Endothelial cell (in vitro differentiated cells): ENCODE measurements around the gene USH2A. TPM values are rescaled to one million over a fixed set of nuclear protein-coding genes. Genes with fewer than 3 reads are reported as not detected.

Source experiments
- DNase-seq: peaks from one replicate; pipeline ENCODE4 v3.0.0; 2021; ENCODE audit warnings: low spot score
- H3K27ac Mint-ChIP-seq: one replicate; pipeline ENCODE4 v1.8.0; 2021; ENCODE audit warnings: mixed read lengths, inconsistent platforms; ENCODE audit not compliant: unreplicated experiment
- H3K27me3 Mint-ChIP-seq: one replicate; pipeline ENCODE4 v1.8.0; 2021; ENCODE audit warnings: mild to moderate bottlenecking, moderate library complexity, mixed read lengths, inconsistent platforms; ENCODE audit not compliant: unreplicated experiment
- H3K36me3 Mint-ChIP-seq: one replicate; pipeline ENCODE4 v1.8.0; 2021; ENCODE audit warnings: mild to moderate bottlenecking, low read depth, mixed read lengths, inconsistent platforms; ENCODE audit not compliant: unreplicated experiment
- H3K4me1 Mint-ChIP-seq: one replicate; pipeline ENCODE4 v1.8.0; 2021; ENCODE audit warnings: mild to moderate bottlenecking, mixed read lengths, inconsistent platforms; ENCODE audit not compliant: unreplicated experiment
- H3K4me3 Mint-ChIP-seq: one replicate; pipeline ENCODE4 v1.8.0; 2021; ENCODE audit warnings: mild to moderate bottlenecking, mixed read lengths, inconsistent platforms; ENCODE audit not compliant: unreplicated experiment
- H3K9me3 Mint-ChIP-seq: one replicate; pipeline ENCODE4 v1.8.0; 2021; ENCODE audit warnings: mixed read lengths, inconsistent platforms; ENCODE audit not compliant: unreplicated experiment
- total RNA-seq: library from RNA; stranded (reverse); fragmentation: NEBNext Ultra II Directional; extraction: Animal tissue kit (Norgen Biotek cat#: 25700); gene quantifications from one replicate; pipeline ENCODE4 v1.2.1, GENCODE V29; 2021; ENCODE audit not compliant: unreplicated experiment
- TF ChIP-seq, protein P1 (sequence below): fragments of 200-600 bp; sonication (generic); IDR thresholded peaks from one replicate; pipeline ENCODE4 v1.5.0; 2021; ENCODE audit warnings: antibody characterized with exemption; ENCODE audit not compliant: unreplicated experiment

Gene USH2A
- total RNA-seq, 1 donor from 2014 or later: not detected

DNA sequence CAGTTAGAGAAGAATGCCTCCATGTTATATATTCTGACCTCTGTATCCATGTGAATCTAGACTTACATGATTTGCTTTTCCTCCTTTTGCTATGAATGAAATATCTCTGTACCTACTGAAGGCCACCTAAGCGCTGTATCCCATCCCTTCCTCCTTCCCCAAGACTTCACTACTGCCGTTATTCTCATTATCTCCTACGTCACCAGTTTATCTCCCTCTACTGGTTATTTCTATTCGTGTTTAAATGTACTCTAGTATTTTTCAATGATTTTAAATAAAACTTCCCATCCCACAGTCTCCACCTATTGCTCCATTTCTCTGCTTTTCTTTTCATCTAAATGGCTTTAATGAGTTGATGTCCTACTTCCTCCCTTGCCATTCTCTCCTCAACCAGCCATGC is 746.1 kb downstream of the USH2A start:
- no peak for DNase-seq
- Mint-ChIP-seq H3K27ac (no peak overlapping the region), H3K4me1 (no peaks in the 10 kb centered on the region), H3K27me3 (peaks cover 1% of the 10 kb centered on the region), H3K9me3 (no peaks in the 10 kb centered on the region), H3K36me3 (no peaks in the 10 kb centered on the region), H3K4me3 (no peak overlapping the region)
- TF ChIP-seq, protein P1, sequence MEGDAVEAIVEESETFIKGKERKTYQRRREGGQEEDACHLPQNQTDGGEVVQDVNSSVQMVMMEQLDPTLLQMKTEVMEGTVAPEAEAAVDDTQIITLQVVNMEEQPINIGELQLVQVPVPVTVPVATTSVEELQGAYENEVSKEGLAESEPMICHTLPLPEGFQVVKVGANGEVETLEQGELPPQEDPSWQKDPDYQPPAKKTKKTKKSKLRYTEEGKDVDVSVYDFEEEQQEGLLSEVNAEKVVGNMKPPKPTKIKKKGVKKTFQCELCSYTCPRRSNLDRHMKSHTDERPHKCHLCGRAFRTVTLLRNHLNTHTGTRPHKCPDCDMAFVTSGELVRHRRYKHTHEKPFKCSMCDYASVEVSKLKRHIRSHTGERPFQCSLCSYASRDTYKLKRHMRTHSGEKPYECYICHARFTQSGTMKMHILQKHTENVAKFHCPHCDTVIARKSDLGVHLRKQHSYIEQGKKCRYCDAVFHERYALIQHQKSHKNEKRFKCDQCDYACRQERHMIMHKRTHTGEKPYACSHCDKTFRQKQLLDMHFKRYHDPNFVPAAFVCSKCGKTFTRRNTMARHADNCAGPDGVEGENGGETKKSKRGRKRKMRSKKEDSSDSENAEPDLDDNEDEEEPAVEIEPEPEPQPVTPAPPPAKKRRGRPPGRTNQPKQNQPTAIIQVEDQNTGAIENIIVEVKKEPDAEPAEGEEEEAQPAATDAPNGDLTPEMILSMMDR: no peak

GRCh38 chr1:215673943-215674342 is 749.3 kb downstream of the USH2A start:
- H3K4me1 Mint-ChIP-seq: peaks cover 5% of the 10 kb centered on the region
- no peak for DNase-seq
- H3K27me3 Mint-ChIP-seq: peaks cover 1% of the 10 kb centered on the region
- H3K36me3 Mint-ChIP-seq: no peaks in the 10 kb centered on the region
- H3K9me3 Mint-ChIP-seq: no peaks in the 10 kb centered on the region
- no peak overlapping the region for H3K27ac Mint-ChIP-seq
- no peak overlapping the region for H3K4me3 Mint-ChIP-seq
- TF ChIP-seq, protein P1: no peak

DNA sequence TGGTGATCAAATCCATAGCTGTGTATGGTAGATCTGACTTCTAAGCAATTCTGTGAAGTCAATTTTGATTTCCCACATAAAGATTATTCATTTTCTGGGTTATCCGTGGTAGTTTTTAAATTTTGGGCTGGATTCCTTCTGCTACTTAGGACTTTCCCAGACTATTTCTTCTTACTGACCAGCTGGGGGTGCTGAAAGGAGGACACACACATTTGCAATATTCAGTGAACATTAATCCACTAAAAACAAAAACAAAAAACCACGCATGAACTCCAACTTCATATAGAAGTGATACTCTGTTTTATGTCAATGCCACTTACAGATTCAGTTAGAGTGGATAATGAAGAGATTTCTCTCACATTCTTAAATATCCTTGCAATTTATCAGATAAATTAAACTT is 750.8 kb downstream of the USH2A start:
- TF ChIP-seq, protein P1: no peak
- Mint-ChIP-seq H3K27me3 (peaks cover 1% of the 10 kb centered on the region), H3K4me1 (peaks cover 5% of the 10 kb centered on the region), H3K9me3 (no peaks in the 10 kb centered on the region), H3K27ac (no peak overlapping the region), H3K4me3 (no peak overlapping the region), H3K36me3 (no peaks in the 10 kb centered on the region)
- DNase-seq: no peak

- peaks cover 5% of the 10 kb centered on the region for H3K4me1 Mint-ChIP-seq
- TF ChIP-seq, protein P1: no peak
- H3K27me3 Mint-ChIP-seq: peaks cover 1% of the 10 kb centered on the region
- no peak overlapping the region for H3K27ac Mint-ChIP-seq
- DNase-seq: no peak
- no peaks in the 10 kb centered on the region for H3K36me3 Mint-ChIP-seq
- H3K4me3 Mint-ChIP-seq: no peak overlapping the region
- H3K9me3 Mint-ChIP-seq: no peaks in the 10 kb centered on the region
Observed at GRCh38 chr1:215669806-215670491, 753.3 kb downstream of the USH2A start.

DNA sequence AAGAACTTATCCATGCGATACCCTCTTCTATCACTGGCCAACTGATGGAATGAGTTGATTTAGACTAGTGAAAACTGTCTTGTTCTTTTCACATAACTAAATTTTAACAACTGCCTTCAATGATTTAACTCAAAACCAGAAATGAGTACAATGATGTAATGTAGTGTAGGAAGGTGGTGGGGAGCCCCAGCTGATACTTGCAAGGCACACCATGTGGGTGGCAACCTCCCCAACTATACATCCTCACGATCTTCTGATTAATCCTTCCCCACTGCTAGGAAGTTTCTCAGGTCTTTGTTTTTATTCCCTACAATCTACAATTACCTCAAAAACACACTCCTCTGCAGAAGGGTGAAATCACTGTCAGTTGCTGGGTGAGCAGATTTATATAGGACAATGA is 755.5 kb downstream of the USH2A start:
- Mint-ChIP-seq H3K4me1 (peaks cover 5% of the 10 kb centered on the region), H3K9me3 (no peaks in the 10 kb centered on the region), H3K27me3 (peaks cover 1% of the 10 kb centered on the region), H3K36me3 (no peaks in the 10 kb centered on the region), H3K4me3 (no peak overlapping the region), H3K27ac (no peak overlapping the region)
- TF ChIP-seq, protein P1: no peak
- no peak for DNase-seq
